CD8-positive, alpha-beta memory T cell (primary cell): ENCODE results near the gene SLC22A23. TPM values are rescaled to one million over a fixed set of nuclear protein-coding genes. Genes with fewer than 3 reads are reported as not detected.

Experiments
- CTCF ChIA-PET: fragments of 350-600 bp; sonication (Branson Sonifier 250); formaldehyde crosslinking; loops from one replicate; lab custom pipeline; 2021; ENCODE audit warnings: antibody characterized with exemption; lab: Charles Lee
- POLR2A ChIA-PET: fragments of 350-600 bp; sonication (Branson Sonifier 250); formaldehyde crosslinking; loops from one replicate; lab custom pipeline; 2021; ENCODE audit warnings: antibody characterized with exemption; lab: Charles Lee
- DNase-seq, 5 donors: peaks; one replicate each; pipeline versions ENCODE4 v3.0.0 to v3.0.0-alpha.2; 2020 to 2022; ENCODE audit warnings: mixed read lengths in 1 of 5
- H3K27ac ChIP-seq: one replicate; pipeline ENCODE4 v1.7.0; 2013; ENCODE audit warnings: low read depth, mild to moderate bottlenecking, low read length, moderate library complexity
- H3K27me3 ChIP-seq: 2 replicates; pipeline ENCODE4 v1.7.0; 2013; ENCODE audit warnings: low read length, mild to moderate bottlenecking; ENCODE audit not compliant: insufficient read depth, poor library complexity, severe bottlenecking
- H3K36me3 ChIP-seq: 2 replicates; pipeline ENCODE4 v1.7.0; 2013; ENCODE audit warnings: mild to moderate bottlenecking, low read length, moderate library complexity; ENCODE audit not compliant: insufficient read depth
- H3K4me1 ChIP-seq: 2 replicates; pipeline ENCODE4 v1.7.0; 2013; ENCODE audit warnings: mild to moderate bottlenecking, low read length, moderate library complexity; ENCODE audit not compliant: insufficient read depth
- H3K4me3 ChIP-seq: 2 replicates; pipeline ENCODE4 v1.7.0; 2013; ENCODE audit warnings: mild to moderate bottlenecking, low read length
- H3K9me3 ChIP-seq: 2 replicates; pipeline ENCODE4 v1.7.0; 2013; ENCODE audit warnings: mild to moderate bottlenecking, low read length
- H3K27ac Mint-ChIP-seq, 8 donors: one replicate each; pipeline ENCODE4 v1.8.0; 2020 to 2021; ENCODE audit warnings: mixed read lengths in 8 of 8, mild to moderate bottlenecking in 6 of 8, inconsistent platforms in 3 of 8, moderate library complexity in 3 of 8
- H3K27me3 Mint-ChIP-seq, 2 donors: one replicate each; pipeline ENCODE4 v1.8.0; 2020 to 2021; ENCODE audit warnings: mixed read lengths in 2 of 2, mild to moderate bottlenecking in 1 of 2, moderate library complexity in 1 of 2
- H3K36me3 Mint-ChIP-seq, 3 donors: one replicate each; pipeline ENCODE4 v1.8.0; 2020 to 2021; ENCODE audit warnings: mixed read lengths in 3 of 3, inconsistent platforms in 1 of 3, mild to moderate bottlenecking in 1 of 3
- H3K4me1 Mint-ChIP-seq, 3 donors: one replicate each; pipeline ENCODE4 v1.8.0; 2020 to 2021; ENCODE audit warnings: mixed read lengths in 3 of 3, inconsistent platforms in 1 of 3, mild to moderate bottlenecking in 1 of 3
- H3K4me3 Mint-ChIP-seq, 7 donors: one replicate each; pipeline ENCODE4 v1.8.0; 2020 to 2021; ENCODE audit warnings: mixed read lengths in 7 of 7, mild to moderate bottlenecking in 6 of 7, moderate library complexity in 4 of 7, inconsistent platforms in 2 of 7
- H3K9me3 Mint-ChIP-seq, 5 donors: one replicate each; pipeline ENCODE4 v1.8.0; 2020 to 2022; ENCODE audit warnings: mixed read lengths in 5 of 5, mild to moderate bottlenecking in 3 of 5, moderate library complexity in 2 of 5, inconsistent platforms in 1 of 5
- polyA plus RNA-seq: library from polyadenylated mRNA; unstranded; fragments of 300-500 nt; fragmentation: Illumina TruSeq; gene quantifications from one replicate; pipeline ENCODE4 v1.2.3, GENCODE V29; 2021
- total RNA-seq, 2 experiments: library from RNA; stranded (reverse); gene quantifications; one replicate each; pipeline ENCODE4 v1.2.3, GENCODE V29; 2021

SLC22A23 gene
- total and polyA plus RNA-seq, 3 experiments from 2014 or later = 0.39 to 0.78 (median 0.47) TPM

DNA sequence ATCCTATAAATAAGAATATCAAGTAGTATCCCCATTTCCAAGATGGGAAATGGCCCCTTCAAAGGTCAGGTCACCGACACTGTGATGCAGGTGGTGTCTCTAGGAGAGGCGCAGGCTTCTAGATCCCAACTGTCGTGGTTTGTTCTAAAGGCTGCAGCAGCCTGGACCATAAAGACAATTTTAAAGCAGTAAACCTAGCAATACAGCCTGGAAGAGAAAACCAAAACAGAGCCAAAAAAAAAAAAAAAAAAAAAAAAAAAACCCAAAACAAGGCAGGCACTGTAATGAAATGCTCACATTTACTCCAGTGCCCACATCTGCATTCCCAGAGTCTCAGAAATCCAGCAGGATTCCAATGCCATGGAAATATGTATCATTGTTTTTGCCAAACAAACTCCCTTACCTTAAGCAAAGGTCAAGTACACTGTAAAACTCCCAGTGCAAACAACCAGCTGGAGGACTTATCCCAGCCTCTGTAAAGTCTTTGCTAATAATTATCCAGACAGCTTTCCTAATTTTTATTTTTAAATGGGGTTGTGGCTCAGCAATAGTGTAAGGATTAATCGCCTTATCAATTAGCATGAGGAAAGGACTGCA lies 99.9 kb downstream of the SLC22A23 start:
- peak overlapping the region; percentile 81 to 92 (median 84) for H3K4me3 Mint-ChIP-seq
- peaks cover 18 to 38% (median 34%) of the 10 kb centered on the region in 3 donors for H3K4me1 Mint-ChIP-seq
- no peak for DNase-seq
- H3K36me3 Mint-ChIP-seq = peaks cover 0 to 1% (median 0%) of the 10 kb centered on the region in 3 donors
- Histone ChIP-seq H3K4me3 (peak overlapping the region; percentile 61), H3K4me1 (peaks cover 35% of the 10 kb centered on the region), H3K36me3 (no peaks in the 10 kb centered on the region), H3K27ac (peak overlapping the region; percentile 25), H3K27me3 (no peaks in the 10 kb centered on the region), H3K9me3 (no peaks in the 10 kb centered on the region)
- H3K27ac Mint-ChIP-seq = peak overlapping the region; percentile 44 to 95 (median 88)
- CTCF ChIA-PET = interaction anchor here (0.7 to 1.0 kb wide), 3 partner anchors 97 to 282 kb away, joined by 3 read pairs; no protein-coding TSS in a partner anchor
- POLR2A ChIA-PET = no interaction called here
- peaks cover 0 to 2% (median 0%) of the 10 kb centered on the region in 5 donors for H3K9me3 Mint-ChIP-seq
- peaks cover 3 to 4% of the 10 kb centered on the region in 2 donors for H3K27me3 Mint-ChIP-seq

DNA sequence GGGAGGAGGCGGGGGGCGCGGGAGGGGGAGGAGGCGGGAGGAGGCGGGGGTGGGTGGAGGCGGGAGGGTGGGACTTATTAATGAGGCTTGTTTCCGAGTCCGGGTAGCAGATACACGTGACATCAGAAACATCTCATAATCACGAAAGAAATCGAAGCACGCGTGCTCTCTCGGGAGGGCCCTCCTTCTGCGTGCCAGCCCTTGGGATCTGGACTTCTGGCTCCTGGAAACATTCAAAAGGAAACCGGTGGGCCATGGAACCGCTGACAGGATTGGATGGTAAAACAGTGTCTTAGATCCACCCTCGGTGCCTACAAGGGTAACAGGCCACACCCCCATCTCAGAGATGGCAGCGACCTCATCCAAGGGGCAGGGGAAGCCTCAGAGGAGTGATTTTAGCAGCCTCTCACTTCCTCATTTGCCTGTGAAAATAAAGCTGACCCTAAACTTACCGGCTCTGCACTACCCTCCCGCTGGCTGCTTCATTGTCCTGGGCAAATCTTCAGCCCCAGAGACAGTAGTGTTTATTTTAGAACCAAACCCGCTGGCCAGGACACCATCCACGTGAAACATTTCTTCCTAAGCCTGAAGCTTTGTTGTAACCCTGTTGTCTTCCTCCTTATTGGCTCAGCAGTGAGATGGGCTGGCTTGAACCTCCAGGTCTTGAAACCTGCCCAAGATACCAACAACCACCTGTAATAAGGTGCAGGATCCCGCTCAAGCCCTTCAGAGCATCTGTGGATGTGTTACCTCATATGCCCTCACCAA lies 100.6 kb downstream of the SLC22A23 start:
- H3K27ac Mint-ChIP-seq = peak overlapping the region; percentile 76 to 95 (median 90)

GRCh38 chr6:3355358-3356055 lies 101.3 kb downstream of the SLC22A23 start:
- Mint-ChIP-seq H3K27me3 (peaks cover 3 to 7% of the 10 kb centered on the region in 2 donors), H3K4me1 (peaks cover 18 to 38% (median 34%) of the 10 kb centered on the region in 3 donors), H3K9me3 (peaks cover 0 to 2% (median 0%) of the 10 kb centered on the region in 5 donors), H3K36me3 (peaks cover 0 to 1% (median 0%) of the 10 kb centered on the region in 3 donors), H3K27ac (peak overlapping the region; percentile 81 to 96 (median 90)), H3K4me3 (peak overlapping the region; percentile 76 to 92 (median 83))
- H3K4me1 ChIP-seq = peaks cover 35% of the 10 kb centered on the region
- no peaks in the 10 kb centered on the region for H3K36me3 ChIP-seq
- peak overlapping the region; percentile 82 for H3K27ac ChIP-seq
- H3K27me3 ChIP-seq = no peaks in the 10 kb centered on the region
- POLR2A ChIA-PET = no interaction called here
- CTCF ChIA-PET = interaction anchor here (0.6 kb wide), 1 partner anchor 76 kb away, joined by 3 read pairs; no protein-coding TSS in a partner anchor
- peak overlapping the region; percentile 61 for H3K4me3 ChIP-seq
- H3K9me3 ChIP-seq = no peaks in the 10 kb centered on the region
- peak in 2 of 5 donors; percentile 14 to 46 for DNase-seq

More for the DNA sequence above, 100.6 kb downstream of the SLC22A23 start:
- H3K36me3 ChIP-seq = no peaks in the 10 kb centered on the region
- Mint-ChIP-seq H3K4me3 (peak overlapping the region; percentile 81 to 92 (median 84)), H3K36me3 (peaks cover 0 to 1% (median 0%) of the 10 kb centered on the region in 3 donors), H3K9me3 (peaks cover 0 to 2% (median 0%) of the 10 kb centered on the region in 5 donors), H3K4me1 (peaks cover 18 to 38% (median 34%) of the 10 kb centered on the region in 3 donors), H3K27me3 (peaks cover under 1 to 4% of the 10 kb centered on the region in 2 donors)
- POLR2A ChIA-PET = no interaction called here
- CTCF ChIA-PET = interaction anchor here (0.6 to 0.8 kb wide), 2 partner anchors 10 to 102 kb away, joined by 3 read pairs; no protein-coding TSS in a partner anchor
- H3K9me3 ChIP-seq = no peaks in the 10 kb centered on the region
- peak overlapping the region; percentile 61 for H3K4me3 ChIP-seq
- H3K27ac ChIP-seq = peak overlapping the region; percentile 25
- no peaks in the 10 kb centered on the region for H3K27me3 ChIP-seq
- DNase-seq = peak; percentile 41 to 73 (median 70)
- peaks cover 35% of the 10 kb centered on the region for H3K4me1 ChIP-seq

GRCh38 chr6:3355011-3355357 lies 101.9 kb downstream of the SLC22A23 start:
- H3K27me3 Mint-ChIP-seq = peaks cover 3 to 7% of the 10 kb centered on the region in 2 donors
- H3K9me3 Mint-ChIP-seq = peaks cover 0 to 2% (median 0%) of the 10 kb centered on the region in 5 donors
- POLR2A ChIA-PET = no interaction called here
- no peaks in the 10 kb centered on the region for H3K27me3 ChIP-seq
- peak overlapping the region; percentile 58 to 92 (median 81) for H3K4me3 Mint-ChIP-seq
- CTCF ChIA-PET = interaction anchor here (0.6 kb wide), 1 partner anchor 76 kb away, joined by 3 read pairs; no protein-coding TSS in a partner anchor
- peak overlapping the region; percentile 82 for H3K27ac ChIP-seq
- peaks cover 18 to 38% (median 34%) of the 10 kb centered on the region in 3 donors for H3K4me1 Mint-ChIP-seq
- no peak overlapping the region for H3K4me3 ChIP-seq
- H3K27ac Mint-ChIP-seq = peak overlapping the region; percentile 81 to 96 (median 90)
- H3K4me1 ChIP-seq = peaks cover 35% of the 10 kb centered on the region
- peaks cover 0 to 1% (median 0%) of the 10 kb centered on the region in 3 donors for H3K36me3 Mint-ChIP-seq
- no peaks in the 10 kb centered on the region for H3K36me3 ChIP-seq
- DNase-seq = no peak
- H3K9me3 ChIP-seq = no peaks in the 10 kb centered on the region

DNA sequence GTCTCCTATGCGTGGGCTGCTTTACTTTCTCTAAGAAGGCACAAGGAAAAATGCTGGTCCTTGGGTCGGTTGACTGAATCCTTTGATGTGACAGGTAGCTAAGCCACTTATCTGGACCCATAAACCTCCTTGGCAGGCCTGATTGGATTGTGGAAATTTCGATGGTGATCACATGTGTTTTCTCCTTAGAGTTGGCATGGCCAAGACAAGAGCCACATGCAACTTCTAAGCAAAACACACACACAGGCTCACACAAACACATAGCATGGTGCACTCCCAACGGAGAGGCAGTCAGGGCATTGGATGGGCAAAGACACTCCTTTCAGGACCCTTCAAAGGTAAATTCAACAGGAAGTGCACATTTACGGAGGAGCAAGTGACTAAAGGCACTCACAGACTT lies 102.9 kb downstream of the SLC22A23 start:
- Histone ChIP-seq H3K36me3 (no peaks in the 10 kb centered on the region), H3K27me3 (no peaks in the 10 kb centered on the region), H3K4me3 (no peak overlapping the region), H3K9me3 (no peaks in the 10 kb centered on the region), H3K27ac (no peak overlapping the region), H3K4me1 (peaks cover 35% of the 10 kb centered on the region)
- CTCF ChIA-PET = no interaction called here
- peaks cover 18 to 33% (median 26%) of the 10 kb centered on the region in 3 donors for H3K4me1 Mint-ChIP-seq
- POLR2A ChIA-PET = no interaction called here
- H3K27ac Mint-ChIP-seq = peak overlapping the region in 5 of 8 donors; percentile 9 to 95 (median 69)
- peak overlapping the region in 3 of 7 donors; percentile 17 to 84 (median 78) for H3K4me3 Mint-ChIP-seq
- H3K9me3 Mint-ChIP-seq = peaks cover 0 to 2% (median 0%) of the 10 kb centered on the region in 5 donors
- DNase-seq = no peak
- peaks cover 9 to 14% of the 10 kb centered on the region in 2 donors for H3K27me3 Mint-ChIP-seq
- H3K36me3 Mint-ChIP-seq = peaks cover 0 to 1% (median 0%) of the 10 kb centered on the region in 3 donors

GRCh38 chr6:3353213-3353903 lies 103.5 kb downstream of the SLC22A23 start:
- no peak overlapping the region for H3K4me3 ChIP-seq
- no peaks in the 10 kb centered on the region for H3K27me3 ChIP-seq
- Mint-ChIP-seq H3K36me3 (peaks cover 0 to 1% (median 0%) of the 10 kb centered on the region in 3 donors), H3K4me3 (no peak overlapping the region), H3K4me1 (peaks cover 18 to 31% (median 25%) of the 10 kb centered on the region in 3 donors), H3K27ac (peak overlapping the region in 3 of 8 donors; percentile 9 to 95 (median 75)), H3K27me3 (peaks cover 12 to 16% of the 10 kb centered on the region in 2 donors), H3K9me3 (peaks cover 0 to 2% (median 0%) of the 10 kb centered on the region in 5 donors)
- CTCF ChIA-PET = no interaction called here
- H3K4me1 ChIP-seq = peaks cover 35% of the 10 kb centered on the region
- no peaks in the 10 kb centered on the region for H3K9me3 ChIP-seq
- no peak for DNase-seq
- H3K36me3 ChIP-seq = no peaks in the 10 kb centered on the region
- POLR2A ChIA-PET = no interaction called here
- no peak overlapping the region for H3K27ac ChIP-seq

- peaks cover 35% of the 10 kb centered on the region for H3K4me1 ChIP-seq
- CTCF ChIA-PET = no interaction called here
- POLR2A ChIA-PET = no interaction called here
- H3K9me3 Mint-ChIP-seq = peaks cover 0 to 2% (median 0%) of the 10 kb centered on the region in 5 donors
- peaks cover 18 to 31% (median 25%) of the 10 kb centered on the region in 3 donors for H3K4me1 Mint-ChIP-seq
- H3K27me3 Mint-ChIP-seq = peaks cover 17 to 18% of the 10 kb centered on the region in 2 donors
- no peaks in the 10 kb centered on the region for H3K36me3 ChIP-seq
- H3K4me3 ChIP-seq = no peak overlapping the region
- no peak for DNase-seq
- H3K27me3 ChIP-seq = no peaks in the 10 kb centered on the region
- H3K27ac Mint-ChIP-seq = no peak overlapping the region
- no peaks in the 10 kb centered on the region for H3K9me3 ChIP-seq
- H3K27ac ChIP-seq = no peak overlapping the region
- peaks cover 0 to 1% (median 0%) of the 10 kb centered on the region in 3 donors for H3K36me3 Mint-ChIP-seq
- no peak overlapping the region for H3K4me3 Mint-ChIP-seq
Measured at GRCh38 chr6:3352678-3353077, 104.2 kb downstream of the SLC22A23 start.
